Measurements from ENCODE around the gene PDSS1. TPM values are rescaled to one million over a fixed set of nuclear protein-coding genes. Genes with fewer than 3 reads are reported as not detected.
"Not testable (repeated sequence)": the region's sequence is repeated elsewhere in the genome, so short reads cannot be mapped to it uniquely, and the experiment has no call there.

The PDSS1 gene
- total RNA-seq, 1 experiment from 2014 or later: 8.4 TPM

- no peak for DNase-seq (ENCODE audit: low read depth)
These were observed 41.6 kb downstream of the PDSS1 start for GRCh38 chr10:26739071-26739631.

DNA sequence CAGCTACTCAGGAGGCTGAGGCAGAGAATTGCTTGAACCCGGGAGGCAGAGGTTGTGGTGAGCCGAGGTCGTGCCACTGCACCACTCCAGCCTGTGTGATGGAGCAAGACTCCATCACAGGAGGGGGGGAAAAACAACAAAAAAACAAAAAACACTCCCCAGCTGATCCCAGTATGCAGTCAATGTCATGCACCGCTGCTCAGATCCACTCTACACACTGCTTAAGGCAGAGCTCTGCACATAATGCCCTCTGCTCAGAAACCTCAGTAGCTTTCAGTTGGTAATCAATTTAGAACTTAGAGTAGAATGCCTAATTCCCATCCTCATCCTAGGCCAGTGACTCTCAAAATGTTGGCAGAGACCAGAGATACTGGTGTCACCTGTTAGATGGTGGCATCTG, 43.9 kb downstream of the PDSS1 start:
- DNase-seq (ENCODE audit: low read depth): no peak

- no peak for DNase-seq (ENCODE audit: low read depth)
These were observed 45.6 kb downstream of the PDSS1 start for GRCh38 chr10:26743091-26743490.

DNA sequence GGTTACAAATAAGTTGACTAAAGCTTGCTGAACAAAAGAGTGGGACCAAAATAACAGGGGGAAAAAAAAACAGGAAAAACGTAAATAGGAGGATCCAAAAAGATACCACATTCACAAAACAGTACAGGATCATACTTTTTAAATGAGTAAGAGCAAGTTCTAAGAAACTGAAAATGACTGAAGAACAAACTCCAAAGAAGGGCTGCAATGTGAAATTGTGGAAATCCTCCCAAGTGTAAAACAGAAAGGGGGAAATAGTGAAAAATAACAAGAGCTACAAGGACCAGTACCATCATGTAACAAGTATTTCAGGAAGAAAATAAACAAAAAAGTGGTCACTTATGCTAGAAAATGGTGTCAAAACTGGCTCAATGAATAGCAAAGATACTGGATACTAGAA, 46.3 kb downstream of the PDSS1 start:
- no peak for DNase-seq (ENCODE audit: low read depth)

DNA sequence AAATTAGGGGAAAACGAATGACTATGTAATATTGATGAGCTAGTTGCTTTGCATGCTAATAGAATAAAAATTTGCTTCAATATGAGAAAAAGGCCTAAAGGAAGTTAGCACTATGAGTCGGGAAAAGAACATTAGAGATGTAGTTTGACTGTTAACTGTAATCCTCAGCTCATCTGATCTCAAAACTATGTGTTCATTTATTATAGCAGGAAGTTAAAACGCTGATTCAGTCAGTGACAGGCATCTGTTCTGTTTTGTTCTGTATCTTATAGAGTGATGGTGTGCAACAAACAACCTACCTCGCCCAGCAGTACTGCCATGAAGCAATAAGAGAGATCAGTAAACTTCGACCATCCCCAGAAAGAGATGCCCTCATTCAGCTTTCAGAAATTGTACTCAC, 48.6 kb downstream of the PDSS1 start:
- DNase-seq (ENCODE audit: low read depth): no peak

GRCh38 chr10:26755443-26755903, 58.0 kb downstream of the PDSS1 start:
- peak; percentile 52 for DNase-seq (ENCODE audit: low read depth)

- no peak for DNase-seq (ENCODE audit: low read depth)
These were observed 61.5 kb downstream of the PDSS1 start for GRCh38 chr10:26759008-26759407.

DNA sequence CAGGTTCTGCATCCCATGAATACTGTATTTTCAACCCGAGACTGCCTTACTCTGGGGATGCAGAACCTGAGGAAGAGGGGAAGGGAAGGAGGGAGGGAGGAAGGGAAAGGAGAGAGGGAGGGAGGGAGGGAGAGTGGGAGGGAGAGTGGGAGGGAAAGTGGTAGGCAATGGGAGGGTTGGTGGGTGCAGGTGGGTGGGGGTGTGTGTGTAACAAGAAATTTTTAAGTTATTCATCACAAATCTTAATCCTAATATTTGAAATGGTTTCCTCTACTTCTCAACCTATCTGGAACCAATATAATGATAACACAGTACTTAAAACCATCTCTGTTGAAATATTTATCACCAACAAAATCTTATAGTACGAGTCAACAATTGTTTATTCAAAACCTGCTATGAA, 68.0 kb downstream of the PDSS1 start:
- DNase-seq (ENCODE audit: low read depth): no peak

DNA sequence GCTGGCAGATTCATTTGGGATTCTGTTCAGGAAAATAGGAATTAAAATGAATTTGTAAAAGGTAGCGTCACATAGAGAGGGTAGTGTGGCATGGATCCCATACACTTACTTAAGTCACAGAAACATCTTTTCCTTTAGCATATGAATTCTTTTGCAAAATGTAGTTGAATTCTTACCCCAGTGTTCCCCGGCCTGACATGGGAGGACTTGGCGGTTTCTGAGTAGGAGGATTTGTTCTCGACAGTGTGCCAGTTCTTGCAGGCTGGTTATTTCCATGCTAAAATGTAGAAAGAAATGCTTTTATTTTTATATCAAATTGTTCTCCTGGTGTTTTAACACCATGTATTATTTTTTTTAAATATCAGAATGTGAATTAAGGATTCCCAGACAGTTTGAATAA, 72.6 kb downstream of the PDSS1 start:
- DNase-seq (ENCODE audit: low read depth): no peak

DNA sequence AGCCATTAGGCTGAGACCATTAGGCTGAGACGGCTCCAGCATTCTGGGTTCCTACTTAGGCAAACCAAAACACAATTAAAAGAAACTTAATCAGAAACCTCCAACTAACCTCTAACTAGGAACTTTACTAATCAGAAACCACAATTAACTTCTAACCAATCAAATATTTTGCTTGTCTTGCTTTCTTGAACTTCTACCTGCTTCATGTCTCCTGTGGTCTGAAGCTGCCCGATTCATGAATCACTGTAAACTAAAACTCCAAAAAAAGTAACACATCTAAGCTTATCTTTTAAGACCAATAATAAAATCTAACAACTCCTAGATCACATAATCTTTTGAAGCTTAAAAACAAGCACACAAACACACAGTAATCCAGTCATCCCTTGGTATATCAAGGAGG, 76.1 kb downstream of the PDSS1 start:
- DNase-seq (ENCODE audit: low read depth): peak; percentile 59

GRCh38 chr10:26776258-26776657, 78.8 kb downstream of the PDSS1 start:
- DNase-seq (ENCODE audit: low read depth): peak; percentile 32

DNA sequence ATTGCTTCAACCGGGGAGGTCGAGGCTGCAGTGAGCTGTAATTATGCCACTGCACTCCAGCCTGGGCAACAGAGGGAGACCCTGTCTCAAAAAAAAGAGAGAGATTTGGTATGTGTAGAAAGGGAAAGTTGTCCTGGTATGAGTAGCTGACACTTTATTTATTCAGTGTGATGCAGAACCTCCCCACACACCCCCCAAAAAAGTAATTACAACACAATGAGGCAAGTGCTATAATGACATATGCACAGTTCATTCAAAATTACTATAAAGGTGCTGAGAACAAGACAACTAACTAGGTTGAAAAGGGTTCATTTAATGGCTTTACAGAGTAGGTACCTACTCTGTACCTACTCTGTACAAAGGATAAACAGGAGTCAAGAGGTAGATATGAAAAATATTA, 80.2 kb downstream of the PDSS1 start:
- no peak for DNase-seq (ENCODE audit: low read depth)

- no peak for DNase-seq (ENCODE audit: low read depth)
These were observed 81.8 kb downstream of the PDSS1 start for GRCh38 chr10:26779176-26779860.

DNA sequence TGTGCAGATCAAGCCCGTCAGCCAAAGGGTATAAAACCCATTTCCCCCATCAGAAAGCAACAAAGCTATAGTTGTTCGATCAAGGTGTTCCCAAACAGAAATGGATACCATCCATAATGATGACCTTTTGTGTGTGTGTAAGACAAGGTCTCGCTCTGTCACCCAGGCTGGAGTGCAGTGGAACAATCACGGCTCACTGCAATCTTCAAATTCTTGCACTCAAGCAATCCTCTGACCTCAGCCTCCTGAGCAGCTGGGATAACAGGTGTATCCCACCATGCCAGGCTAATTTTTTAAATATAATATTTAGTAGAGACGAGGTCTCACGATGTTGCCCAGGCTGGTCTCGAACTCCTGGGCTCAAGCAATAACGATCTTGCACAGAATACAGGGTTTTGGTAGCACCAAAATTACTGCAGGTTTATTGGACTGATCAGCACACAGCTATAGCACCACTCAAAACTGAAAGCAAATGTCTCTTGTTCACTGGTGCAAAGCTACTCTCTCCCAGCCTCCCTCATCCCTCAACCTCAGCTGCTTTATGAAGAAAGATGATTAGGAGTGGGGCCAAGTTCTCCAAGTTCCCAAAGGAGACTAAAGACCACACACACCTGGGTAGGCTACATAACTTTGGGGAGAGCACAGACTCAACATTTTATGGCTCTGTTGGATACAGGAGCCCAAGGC, 82.7 kb downstream of the PDSS1 start:
- DNase-seq (ENCODE audit: low read depth): no peak

DNA sequence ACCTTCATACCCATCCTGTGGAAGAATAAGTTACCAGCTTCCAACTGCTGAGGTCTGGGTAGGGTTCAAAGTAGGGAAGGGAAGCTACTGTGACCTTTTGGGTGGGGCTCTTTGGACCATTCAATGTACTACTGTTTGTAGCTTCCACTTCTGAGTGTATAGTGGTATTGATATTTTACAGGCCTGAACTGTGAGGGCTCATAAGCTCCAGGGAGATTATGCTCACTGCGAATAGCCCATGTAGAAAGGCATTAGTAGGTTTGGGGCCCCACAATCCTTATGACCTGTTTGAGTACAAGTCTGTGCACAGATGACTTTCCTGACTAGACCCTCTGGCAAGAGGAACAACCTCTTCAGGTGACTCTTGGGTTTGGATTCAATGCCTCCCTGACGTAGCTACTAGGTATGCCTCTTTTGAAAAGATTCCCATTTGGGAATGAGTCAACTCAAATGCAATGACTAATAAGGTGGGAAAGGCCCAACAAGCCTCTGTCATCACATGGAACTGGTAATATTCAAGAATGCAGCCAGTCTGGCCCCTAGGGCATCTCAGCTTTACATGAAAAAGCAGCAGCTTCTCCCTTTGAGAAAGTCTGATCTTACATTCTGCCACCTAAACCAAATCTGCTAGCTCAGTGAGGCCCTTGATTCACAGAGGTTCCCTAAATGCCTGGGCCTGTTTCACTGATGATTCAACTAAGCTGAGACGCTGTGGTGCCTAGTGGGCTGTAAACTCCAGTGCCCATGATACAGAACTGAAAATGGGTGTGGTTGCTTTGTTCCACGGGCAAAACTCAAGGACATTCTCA, 83.5 kb downstream of the PDSS1 start:
- peak; percentile 94 for DNase-seq (ENCODE audit: low read depth)

- DNase-seq (ENCODE audit: low read depth): peak; percentile 38
These were observed 84.3 kb downstream of the PDSS1 start for GRCh38 chr10:26781797-26782196.

GRCh38 chr10:26787362-26787761, 89.9 kb downstream of the PDSS1 start:
- no peak for DNase-seq (ENCODE audit: low read depth)

GRCh38 chr10:26789779-26790178, 92.3 kb downstream of the PDSS1 start:
- DNase-seq (ENCODE audit: low read depth): not testable (repeated sequence)

- DNase-seq (ENCODE audit: low read depth): peak; percentile 59
These were observed 92.9 kb downstream of the PDSS1 start for GRCh38 chr10:26790221-26790995.

- no peak for DNase-seq (ENCODE audit: low read depth)
These were observed 95.4 kb downstream of the PDSS1 start for GRCh38 chr10:26792758-26793495.
